Stimulated activated CD4-positive, alpha-beta T cell treated with anti-CD3 and anti-CD28 coated beads, TNF-alpha, amount 100 ng/mL, for 4 hours (primary cell): ENCODE results near the gene ZNHIT3.
A peak's percentile ranks its signal among the peaks of the same experiment; 100 is the strongest.
"Not testable (repeated sequence)": the region's sequence is repeated elsewhere in the genome, so short reads cannot be mapped to it uniquely, and the experiment has no call there.

Source experiments
- DNase-seq, 3 experiments: peaks; one replicate each; pipeline ENCODE4 v3.0.0-alpha.2; 2020; ENCODE audit warnings: low read depth in 3 of 3

Gene ZNHIT3

GRCh38 chr17:36486204-36487194 lies at the start of gene ZNHIT3:
ZNHIT3 (plus strand) TSS chr17:36486681; CDS start chr17:36486700, 19 bp downstream.
- DNase-seq, result peak; percentile 71 to 86 (median 81)

- DNase-seq, result not testable (repeated sequence)
Observed at GRCh38 chr17:36441792-36442191, 44.7 kb upstream of the ZNHIT3 start.

- DNase-seq, result no peak
Observed at GRCh38 chr17:36443777-36444176, 42.7 kb upstream of the ZNHIT3 start.

- not testable (repeated sequence) for DNase-seq
Observed at GRCh38 chr17:36449997-36450396, 36.5 kb upstream of the ZNHIT3 start.

GRCh38 chr17:36452888-36453287 lies 33.6 kb upstream of the ZNHIT3 start:
- not testable (repeated sequence) for DNase-seq

GRCh38 chr17:36457701-36458100 lies 28.8 kb upstream of the ZNHIT3 start:
- not testable (repeated sequence) for DNase-seq

GRCh38 chr17:36459045-36459444 lies 27.4 kb upstream of the ZNHIT3 start:
- DNase-seq, result no peak

GRCh38 chr17:36459601-36460000 lies 26.9 kb upstream of the ZNHIT3 start:
- DNase-seq, result no peak

GRCh38 chr17:36460265-36460937 lies 26.1 kb upstream of the ZNHIT3 start:
- DNase-seq, result no peak

- DNase-seq, result no peak
Observed at GRCh38 chr17:36461330-36462110, 25.0 kb upstream of the ZNHIT3 start.

- DNase-seq, result peak in 1 of 3 experiments; percentile 6
Observed at GRCh38 chr17:36463916-36464764, 22.3 kb upstream of the ZNHIT3 start.

- no peak for DNase-seq
Observed at GRCh38 chr17:36464765-36465088, 21.8 kb upstream of the ZNHIT3 start.

- no peak for DNase-seq
Observed at GRCh38 chr17:36468903-36469635, 17.4 kb upstream of the ZNHIT3 start.

- no peak for DNase-seq
Observed at GRCh38 chr17:36469733-36470132, 16.7 kb upstream of the ZNHIT3 start.

- DNase-seq, result no peak
Observed at GRCh38 chr17:36470499-36470898, 16.0 kb upstream of the ZNHIT3 start.

- no peak for DNase-seq
Observed at GRCh38 chr17:36474571-36474970, 11.9 kb upstream of the ZNHIT3 start.

- no peak for DNase-seq
Observed at GRCh38 chr17:36475346-36475970, 11.0 kb upstream of the ZNHIT3 start.

GRCh38 chr17:36481829-36482228 lies 4.7 kb upstream of the ZNHIT3 start:
- DNase-seq, result no peak

GRCh38 chr17:36482611-36483504 lies 3.6 kb upstream of the ZNHIT3 start:
- peak; percentile 51 to 74 (median 68) for DNase-seq
